Esophagus muscularis mucosa (tissue), 4 donors: Measurements from ENCODE around the gene ANO10. TPM values are rescaled to one million over a fixed set of nuclear protein-coding genes. Genes with fewer than 3 reads are reported as not detected.
"Not testable (repeated sequence)": the region's sequence is repeated elsewhere in the genome, so short reads cannot be mapped to it uniquely, and the experiment has no call there.

Experiments used
- DNase-seq: peaks from one replicate; pipeline ENCODE4 v3.0.0-alpha.2; 2017; ENCODE audit errors: extremely low spot score
- H3K27ac ChIP-seq, 4 donors: fragments of 200-600 bp; sonication (generic); replicated peaks in 1 of 4; 1 replicate in 3 of 4; 2 replicates in 1 of 4; pipeline ENCODE4 v1.5.1; 2016 to 2019; ENCODE audit warnings: mild to moderate bottlenecking in 1 of 4
- H3K27me3 ChIP-seq, 4 donors: fragments of 200-600 bp; sonication (generic); one replicate each; pipeline versions ENCODE4 v1.5.1 to v1.6.0; 2016 to 2019
- H3K36me3 ChIP-seq, 4 donors: fragments of 200-600 bp; sonication (generic); one replicate each; pipeline ENCODE4 v1.5.1; 2016 to 2019
- H3K4me1 ChIP-seq, 4 donors: fragments of 200-600 bp; sonication (generic); one replicate each; pipeline ENCODE4 v1.5.1; 2016 to 2019
- H3K4me3 ChIP-seq, 4 donors: fragments of 200-600 bp; sonication (generic); 1 replicate in 2 of 4; 2 replicates in 2 of 4; pipeline ENCODE4 v1.5.1; 2016 to 2019; ENCODE audit warnings: mild to moderate bottlenecking in 4 of 4, moderate library complexity in 1 of 4
- H3K9me3 ChIP-seq, 4 donors: fragments of 200-600 bp; sonication (generic); 1 replicate in 3 of 4; 2 replicates in 1 of 4; pipeline ENCODE4 v1.5.1; 2016 to 2019
- EP300 ChIP-seq: sonication (generic); formaldehyde crosslinking; IDR thresholded peaks from one replicate; pipeline ENCODE4 v1.6.1; 2017; ENCODE audit warnings: antibody characterized with exemption
- POLR2A ChIP-seq: fragments of 450-650 bp; IDR thresholded peaks from one replicate; pipeline ENCODE4 v1.6.1; 2017; ENCODE audit warnings: antibody characterized with exemption, moderate library complexity, mild to moderate bottlenecking, low read depth
- POLR2AphosphoS5 ChIP-seq, 2 donors: sonication (generic); formaldehyde crosslinking; IDR thresholded peaks; one replicate each; pipeline ENCODE4 v1.6.1; 2017; ENCODE audit warnings: antibody characterized with exemption in 2 of 2
- WGBS: methylation state at CpG from one replicate; pipeline ENCODE4 v1.1.5; 2018; 5-methylcytosine and 5-hydroxymethylcytosine counted together
- intact Hi-C: fragments of 100-400 bp; cut with DNase I; formaldehyde crosslinking; loops from one replicate; pipeline ENCODE4 v1.15.1; 2023
- total RNA-seq, 4 donors: library from RNA; depleted of rRNA; stranded (reverse); fragments of >200 nt; gene quantifications; one replicate each; pipeline versions ENCODE4 v1.1.0 to v1.2.1, GENCODE V29; 2016
- TF ChIP-seq, protein P1 (sequence below), 3 experiments: fragments of 200-600 bp in 2 of 3; fragments of 450-650 bp in 1 of 3; sonication (generic) in 2 of 3; IDR thresholded peaks; one replicate each; pipeline ENCODE4 v1.5.1; 2017 to 2019; ENCODE audit warnings: antibody characterized with exemption in 3 of 3, mild to moderate bottlenecking in 2 of 3, moderate library complexity in 1 of 3

The ANO10 gene
- total RNA-seq, 4 donors from 2014 or later, result 19.2 to 26.2 (median 24.0) TPM

DNA sequence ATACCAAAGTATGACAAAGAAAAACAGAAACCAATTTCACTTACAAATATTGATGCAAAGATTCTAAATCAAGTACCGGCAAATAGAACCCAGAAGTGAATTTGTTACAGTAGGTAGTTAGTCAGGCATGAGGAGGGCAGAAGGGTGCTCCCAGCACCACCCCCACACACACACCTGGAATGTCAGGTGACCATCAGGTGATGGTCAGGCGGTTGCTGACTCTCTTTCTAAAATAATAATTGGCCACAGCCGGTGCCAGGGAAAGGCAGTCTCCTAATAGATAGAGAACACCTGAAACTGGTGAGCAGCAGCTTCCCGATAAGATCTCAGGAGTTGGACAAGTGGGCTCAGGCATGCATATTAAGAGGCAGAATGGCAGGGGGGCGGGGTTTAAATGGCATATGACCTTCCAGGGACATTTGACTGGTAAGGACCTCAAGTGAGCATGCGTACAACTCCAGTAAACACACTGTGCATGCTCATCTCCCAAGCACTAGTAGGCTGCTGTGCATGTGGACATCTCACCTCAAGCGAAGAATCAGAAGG is 131.1 kb downstream of the ANO10 start:
- TF ChIP-seq EP300, result no peak
- Histone ChIP-seq H3K27ac (no peak overlapping the region), H3K36me3 (no peaks in the 10 kb centered on the region), H3K27me3 (no peaks in the 10 kb centered on the region), H3K9me3 (no peaks in the 10 kb centered on the region), H3K4me3 (no peak overlapping the region), H3K4me1 (peaks cover 0 to 6% (median 0%) of the 10 kb centered on the region in 4 donors)
- 89% methylated on average over 7 of the region's 7 CpGs for WGBS
- no peak for DNase-seq
- intact Hi-C loops, result no loop called here

DNA sequence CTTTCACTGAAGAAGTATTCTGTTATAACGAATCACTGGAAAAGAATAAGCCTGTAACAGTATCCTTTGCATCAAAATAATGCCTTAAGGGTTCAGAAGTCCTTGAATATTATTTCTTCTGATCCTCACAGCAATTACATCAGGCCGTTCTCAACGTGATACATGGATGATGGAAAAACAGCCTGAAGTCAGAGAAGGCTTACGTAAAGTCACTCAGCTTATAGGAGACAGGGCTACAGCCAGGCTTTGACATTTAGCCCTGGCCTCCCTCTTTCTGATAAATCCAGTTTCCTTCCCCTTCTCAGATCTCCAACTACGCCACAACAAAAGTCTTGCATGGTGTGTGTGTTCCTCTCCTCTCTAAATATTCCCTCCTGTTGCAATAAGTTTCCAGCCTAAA is 131.9 kb downstream of the ANO10 start:
- no peak overlapping the region for H3K27ac ChIP-seq
- intact Hi-C loops, result no loop called here

DNA sequence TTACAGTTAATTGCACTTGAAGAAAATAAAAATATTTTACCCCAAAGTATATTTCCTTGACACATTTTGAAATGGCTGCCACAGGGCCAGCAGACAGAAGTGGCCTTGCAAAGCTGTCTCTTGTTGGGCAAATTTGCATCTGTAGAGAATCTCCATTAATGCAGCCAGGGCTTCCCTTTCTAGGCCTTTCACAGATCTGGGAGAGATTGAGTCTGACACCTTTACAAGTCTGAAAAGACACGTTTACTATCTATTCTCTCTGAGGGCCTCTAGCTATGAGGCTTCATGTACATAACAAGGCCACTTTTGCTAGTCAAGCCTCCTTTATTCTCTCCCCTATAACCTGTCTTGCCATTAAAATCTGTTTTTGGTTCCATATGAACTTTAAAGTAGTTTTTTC is 135.9 kb downstream of the ANO10 start:
- H3K4me3 ChIP-seq, result no peak overlapping the region
- H3K4me1 ChIP-seq, result peaks cover 0 to 6% (median 0%) of the 10 kb centered on the region in 4 donors
- H3K36me3 ChIP-seq, result no peaks in the 10 kb centered on the region
- H3K27ac ChIP-seq, result no peak overlapping the region
- 80% methylated on average over 1 of the region's 1 CpG for WGBS
- H3K27me3 ChIP-seq, result no peaks in the 10 kb centered on the region
- TF ChIP-seq, protein P1, sequence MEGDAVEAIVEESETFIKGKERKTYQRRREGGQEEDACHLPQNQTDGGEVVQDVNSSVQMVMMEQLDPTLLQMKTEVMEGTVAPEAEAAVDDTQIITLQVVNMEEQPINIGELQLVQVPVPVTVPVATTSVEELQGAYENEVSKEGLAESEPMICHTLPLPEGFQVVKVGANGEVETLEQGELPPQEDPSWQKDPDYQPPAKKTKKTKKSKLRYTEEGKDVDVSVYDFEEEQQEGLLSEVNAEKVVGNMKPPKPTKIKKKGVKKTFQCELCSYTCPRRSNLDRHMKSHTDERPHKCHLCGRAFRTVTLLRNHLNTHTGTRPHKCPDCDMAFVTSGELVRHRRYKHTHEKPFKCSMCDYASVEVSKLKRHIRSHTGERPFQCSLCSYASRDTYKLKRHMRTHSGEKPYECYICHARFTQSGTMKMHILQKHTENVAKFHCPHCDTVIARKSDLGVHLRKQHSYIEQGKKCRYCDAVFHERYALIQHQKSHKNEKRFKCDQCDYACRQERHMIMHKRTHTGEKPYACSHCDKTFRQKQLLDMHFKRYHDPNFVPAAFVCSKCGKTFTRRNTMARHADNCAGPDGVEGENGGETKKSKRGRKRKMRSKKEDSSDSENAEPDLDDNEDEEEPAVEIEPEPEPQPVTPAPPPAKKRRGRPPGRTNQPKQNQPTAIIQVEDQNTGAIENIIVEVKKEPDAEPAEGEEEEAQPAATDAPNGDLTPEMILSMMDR (IDR thresholded peaks at IDR 0.05), result no peak
- TF ChIP-seq POLR2A (no peak), POLR2AphosphoS5 (IDR thresholded peaks at IDR 0.05) (no peak), EP300 (no peak)
- H3K9me3 ChIP-seq, result no peaks in the 10 kb centered on the region
- intact Hi-C loops, result no loop called here
- DNase-seq, result no peak

More for the DNA sequence above, 131.9 kb downstream of the ANO10 start:
- Histone ChIP-seq H3K9me3 (no peaks in the 10 kb centered on the region), H3K4me1 (peaks cover 0 to 6% (median 0%) of the 10 kb centered on the region in 4 donors), H3K36me3 (no peaks in the 10 kb centered on the region), H3K27me3 (no peaks in the 10 kb centered on the region), H3K4me3 (no peak overlapping the region)
- 84% methylated on average over 5 of the region's 5 CpGs for WGBS
- TF ChIP-seq, protein P1 (IDR thresholded peaks at IDR 0.05), result no peak
- TF ChIP-seq POLR2AphosphoS5 (IDR thresholded peaks at IDR 0.05) (no peak), EP300 (no peak), POLR2A (no peak)
- no peak for DNase-seq

DNA sequence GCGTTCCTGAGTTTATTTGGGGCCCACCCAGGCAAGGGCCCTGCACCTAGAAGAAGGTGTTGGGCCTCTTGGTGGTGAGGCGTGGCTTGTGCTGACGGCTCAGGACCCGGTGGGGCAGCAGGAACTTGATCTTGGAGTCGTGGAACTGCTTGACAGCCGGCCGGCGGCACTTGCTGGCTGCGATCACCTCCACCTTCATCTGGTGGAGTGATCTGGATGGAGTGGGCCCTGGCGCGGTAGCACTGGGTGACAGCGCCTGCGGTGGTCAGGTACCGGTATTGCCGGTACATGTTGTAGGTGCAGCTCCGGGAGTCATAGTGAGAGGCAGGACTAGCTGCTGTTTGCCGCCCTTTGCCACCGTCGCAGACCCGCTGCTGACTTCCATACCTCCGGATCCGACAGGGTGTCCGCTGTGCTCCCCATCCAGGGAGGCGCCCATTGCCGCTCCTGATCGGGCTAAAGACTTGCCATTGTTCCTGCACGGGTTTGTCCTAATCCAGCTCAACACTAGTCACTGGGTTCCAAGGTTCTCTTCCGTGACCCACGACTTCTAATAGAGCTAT is 136.8 kb downstream of the ANO10 start:
- intact Hi-C loops, result no loop called here
- WGBS, result 98% methylated on average over 21 of the region's 29 CpGs
- DNase-seq, result no peak
- H3K36me3 ChIP-seq, result no peaks in the 10 kb centered on the region
- no peaks in the 10 kb centered on the region for H3K27me3 ChIP-seq
- no peak overlapping the region for H3K27ac ChIP-seq
- TF ChIP-seq, protein P1 (IDR thresholded peaks at IDR 0.05), result no peak
- TF ChIP-seq POLR2AphosphoS5 (IDR thresholded peaks at IDR 0.05), result no peak
- no peak for TF ChIP-seq POLR2A
- TF ChIP-seq EP300, result no peak
- H3K4me1 ChIP-seq, result no peaks in the 10 kb centered on the region
- no peak overlapping the region for H3K4me3 ChIP-seq
- no peaks in the 10 kb centered on the region for H3K9me3 ChIP-seq

DNA sequence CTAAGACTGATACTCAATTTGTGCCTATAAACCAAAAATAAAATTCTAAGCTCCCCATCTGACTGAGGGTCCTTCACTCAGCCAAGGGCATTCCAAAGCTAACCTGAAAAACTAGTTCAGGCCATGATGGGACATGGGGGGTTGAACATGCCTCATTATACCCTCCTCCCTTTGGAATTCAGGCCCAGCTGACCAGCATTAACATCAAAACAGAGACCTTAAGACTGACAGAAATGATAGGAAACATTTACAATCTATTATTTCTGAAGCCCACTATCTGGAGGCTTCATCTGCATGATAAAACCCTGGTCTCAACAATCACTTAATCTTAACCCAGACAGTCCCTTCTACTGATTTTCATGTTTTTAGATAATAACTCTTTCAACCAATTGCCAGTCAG is 140.4 kb downstream of the ANO10 start:
- DNase-seq, result no peak
- H3K36me3 ChIP-seq, result no peaks in the 10 kb centered on the region
- no peaks in the 10 kb centered on the region for H3K9me3 ChIP-seq
- no peak overlapping the region for H3K4me3 ChIP-seq
- peaks cover 0 to 19% (median 12%) of the 10 kb centered on the region in 4 donors for H3K4me1 ChIP-seq
- intact Hi-C loops, result no loop called here
- no peaks in the 10 kb centered on the region for H3K27me3 ChIP-seq
- no peak for TF ChIP-seq POLR2A
- TF ChIP-seq POLR2AphosphoS5 (IDR thresholded peaks at IDR 0.05), result no peak
- H3K27ac ChIP-seq, result no peak overlapping the region

DNA sequence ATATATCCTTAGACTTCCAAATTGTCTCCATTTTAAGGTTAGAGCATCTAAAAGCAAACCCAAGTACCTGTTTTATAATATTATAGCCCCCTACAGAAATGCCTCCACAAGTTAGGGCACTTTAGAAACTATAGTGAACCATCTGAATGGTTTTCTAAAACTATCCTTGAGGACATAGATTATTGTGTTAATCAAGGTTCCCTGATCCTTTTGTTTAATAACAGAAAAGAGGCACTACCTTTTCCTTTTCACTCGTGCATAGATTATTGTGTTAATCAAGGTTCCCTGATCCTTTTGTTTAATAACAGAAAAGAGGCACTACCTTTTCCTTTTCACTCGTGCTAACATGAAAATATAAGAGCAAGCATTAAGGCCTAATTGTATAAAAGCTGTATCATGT is 143.0 kb downstream of the ANO10 start:
- H3K4me3 ChIP-seq, DNase-seq, intact Hi-C loops, H3K36me3 ChIP-seq, H3K9me3 ChIP-seq, H3K27me3 ChIP-seq: not testable (repeated sequence)
- peak overlapping the region in 3 of 4 donors; percentile 0 to 47 (median 29) for H3K27ac ChIP-seq
- WGBS, result 52% methylated on average over 2 of the region's 2 CpGs
- peaks cover 0 to 25% (median 19%) of the 10 kb centered on the region in 4 donors for H3K4me1 ChIP-seq
